Dermis blood vessel endothelial cell (primary cell): ENCODE results near the gene NEU2. TPM values are rescaled to one million over a fixed set of nuclear protein-coding genes. Genes with fewer than 3 reads are reported as not detected.
A peak's percentile ranks its signal among the peaks of the same experiment; 100 is the strongest.
"Not testable (repeated sequence)": the region's sequence is repeated elsewhere in the genome, so short reads cannot be mapped to it uniquely, and the experiment has no call there.

ENCODE experiments used
- DNase-seq: peaks from one replicate; pipeline ENCODE4 v3.0.0; 2010
- total RNA-seq: library from RNA; depleted of rRNA; stranded (reverse); fragments of >200 nt; gene quantifications from 2 replicates; pipeline ENCODE4 v1.2.3, GENCODE V29; 2014

Gene NEU2
- total RNA-seq, 1 donor from 2014 or later: not detected

DNA sequence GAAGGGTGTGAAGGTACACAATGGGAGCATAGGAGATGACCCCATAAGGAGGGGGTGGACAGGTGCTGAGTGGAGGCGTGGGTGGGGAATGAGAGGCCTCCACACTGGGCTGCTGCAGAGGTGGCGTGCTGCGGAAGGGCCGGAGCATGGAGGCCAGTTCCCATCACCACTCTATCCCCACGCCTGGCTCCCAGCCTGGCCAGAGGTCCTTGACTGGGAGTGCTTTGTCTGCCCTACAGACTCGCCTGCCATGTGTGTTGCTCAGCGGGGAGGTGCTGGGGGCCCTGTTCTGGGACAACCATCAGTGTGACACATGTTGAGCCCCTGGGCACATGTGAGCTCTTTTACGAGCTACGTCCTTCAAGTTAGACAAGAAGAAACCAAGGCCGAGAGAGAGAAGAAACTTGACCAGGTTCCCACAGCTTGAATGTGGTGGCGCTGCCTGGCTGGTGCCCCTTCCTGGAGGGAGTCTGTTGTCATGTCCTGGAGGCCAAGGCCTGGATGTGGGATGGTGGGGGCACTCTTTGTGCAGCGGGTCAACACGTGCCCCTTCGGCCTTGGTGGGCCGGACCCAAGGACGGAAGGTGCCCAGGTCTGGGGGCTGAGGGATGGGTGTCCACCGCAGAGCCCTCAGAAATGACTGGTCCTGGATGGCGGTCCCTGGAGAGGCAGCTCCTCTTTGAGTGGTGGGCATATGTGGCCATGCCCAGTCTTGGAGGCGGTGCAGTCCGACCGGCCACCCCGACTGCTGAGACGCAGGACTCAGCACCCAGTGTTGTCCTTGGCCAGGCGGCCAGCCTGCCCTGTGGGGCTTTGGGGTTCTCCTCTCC lies 26.5 kb downstream of the NEU2 start:
- no peak for DNase-seq

DNA sequence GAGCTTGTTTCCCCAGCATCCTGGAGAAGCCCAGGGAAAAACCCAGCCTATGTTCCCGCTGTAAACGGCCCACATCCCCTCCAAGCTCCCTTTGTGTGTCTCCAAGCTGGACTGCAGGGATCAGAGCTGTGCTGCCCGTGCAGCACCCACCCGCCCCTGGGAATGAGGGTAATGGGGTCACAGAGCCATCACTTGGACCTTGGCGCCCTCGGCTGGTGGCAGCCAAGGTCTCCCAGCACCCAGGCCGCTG lies 27.0 kb downstream of the NEU2 start:
- DNase-seq: no peak

DNA sequence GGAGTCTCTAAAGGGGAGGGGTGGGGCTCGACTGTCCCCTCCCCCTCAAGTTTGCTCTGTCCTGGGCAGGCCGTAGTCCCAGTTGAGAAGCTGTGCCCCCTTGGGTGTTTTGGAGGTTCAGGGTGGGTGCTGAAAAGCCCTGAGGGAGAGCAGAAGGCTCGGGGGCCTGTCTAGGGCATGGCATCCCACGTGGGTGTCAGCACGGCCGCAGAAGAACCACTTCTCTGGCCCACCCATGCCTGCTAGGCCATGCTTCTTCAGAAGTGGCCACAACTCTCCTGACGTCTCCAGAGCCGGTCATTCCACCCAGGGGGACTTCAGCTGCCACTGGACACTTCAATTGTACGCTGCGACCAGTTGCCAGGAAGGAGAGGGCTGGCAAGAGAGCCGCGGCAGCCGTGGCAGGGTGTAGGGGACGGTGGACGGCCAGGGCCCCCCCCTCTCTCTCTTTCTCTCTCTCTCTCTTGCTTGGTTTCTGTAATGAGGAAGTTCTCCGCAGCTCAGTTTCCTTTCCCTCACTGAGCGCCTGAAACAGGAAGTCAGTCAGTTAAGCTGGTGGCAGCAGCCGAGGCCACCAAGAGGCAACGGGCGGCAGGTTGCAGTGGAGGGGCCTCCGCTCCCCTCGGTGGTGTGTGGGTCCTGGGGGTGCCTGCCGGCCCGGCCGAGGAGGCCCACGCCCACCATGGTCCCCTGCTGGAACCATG lies 27.5 kb downstream of the NEU2 start, which contains the start of gene INPP5D:
Gene INPP5D (plus strand): TSS at position 546 of the 704 bp plus-strand sequence. CDS start 137 bp downstream, at position 683.
- DNase-seq: peak; percentile 67

DNA sequence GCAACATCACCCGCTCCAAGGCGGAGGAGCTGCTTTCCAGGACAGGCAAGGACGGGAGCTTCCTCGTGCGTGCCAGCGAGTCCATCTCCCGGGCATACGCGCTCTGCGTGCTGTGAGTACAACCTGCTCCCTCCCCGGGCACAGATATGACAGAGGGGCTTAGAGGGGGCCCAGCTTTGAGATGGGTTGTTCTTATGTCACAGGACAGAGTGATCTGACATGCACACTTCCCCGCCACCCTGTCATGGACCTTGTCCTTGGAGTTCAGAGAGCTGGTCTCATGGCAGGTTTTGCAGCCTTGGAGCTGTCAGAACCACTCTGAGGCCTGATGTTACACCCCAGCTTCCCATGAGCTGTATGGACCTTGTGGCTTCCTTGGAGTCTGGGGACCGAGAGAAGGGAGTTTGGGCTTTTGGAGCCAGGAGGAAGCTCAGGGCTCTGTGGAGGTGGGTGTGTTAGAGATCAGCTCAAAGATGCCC lies 28.1 kb downstream of the NEU2 start:
- no peak for DNase-seq

DNA sequence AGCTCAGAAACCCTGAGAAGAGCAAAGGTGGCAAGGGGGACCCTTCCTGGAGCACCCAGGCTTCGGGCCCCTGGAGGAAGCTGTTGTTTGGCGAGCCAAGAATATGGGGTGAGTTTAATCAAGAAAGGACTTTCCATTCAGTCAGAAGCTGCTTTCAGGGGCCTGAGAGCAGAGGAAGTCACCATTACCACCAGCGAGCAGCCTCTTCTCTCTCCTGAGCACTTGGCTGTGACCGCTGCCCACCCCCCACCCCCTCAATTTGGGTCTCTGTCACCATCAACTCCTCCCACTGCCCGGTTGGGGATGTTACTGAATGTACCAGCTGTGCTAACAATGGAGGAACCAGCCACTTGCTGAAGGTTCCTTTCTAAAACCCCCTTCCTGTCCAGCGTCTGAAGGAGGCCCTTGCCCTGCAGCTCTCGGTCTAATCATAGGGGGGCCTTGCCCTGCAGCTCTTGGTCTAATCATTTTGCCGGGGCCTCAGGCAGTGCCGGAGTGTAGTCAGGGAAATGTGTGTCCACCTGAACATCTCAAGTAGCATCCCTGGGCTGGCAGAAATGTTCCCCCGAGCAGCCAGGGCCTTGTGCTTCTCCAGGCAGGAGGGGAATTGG lies 28.6 kb downstream of the NEU2 start:
- DNase-seq: peak; percentile 24

DNA sequence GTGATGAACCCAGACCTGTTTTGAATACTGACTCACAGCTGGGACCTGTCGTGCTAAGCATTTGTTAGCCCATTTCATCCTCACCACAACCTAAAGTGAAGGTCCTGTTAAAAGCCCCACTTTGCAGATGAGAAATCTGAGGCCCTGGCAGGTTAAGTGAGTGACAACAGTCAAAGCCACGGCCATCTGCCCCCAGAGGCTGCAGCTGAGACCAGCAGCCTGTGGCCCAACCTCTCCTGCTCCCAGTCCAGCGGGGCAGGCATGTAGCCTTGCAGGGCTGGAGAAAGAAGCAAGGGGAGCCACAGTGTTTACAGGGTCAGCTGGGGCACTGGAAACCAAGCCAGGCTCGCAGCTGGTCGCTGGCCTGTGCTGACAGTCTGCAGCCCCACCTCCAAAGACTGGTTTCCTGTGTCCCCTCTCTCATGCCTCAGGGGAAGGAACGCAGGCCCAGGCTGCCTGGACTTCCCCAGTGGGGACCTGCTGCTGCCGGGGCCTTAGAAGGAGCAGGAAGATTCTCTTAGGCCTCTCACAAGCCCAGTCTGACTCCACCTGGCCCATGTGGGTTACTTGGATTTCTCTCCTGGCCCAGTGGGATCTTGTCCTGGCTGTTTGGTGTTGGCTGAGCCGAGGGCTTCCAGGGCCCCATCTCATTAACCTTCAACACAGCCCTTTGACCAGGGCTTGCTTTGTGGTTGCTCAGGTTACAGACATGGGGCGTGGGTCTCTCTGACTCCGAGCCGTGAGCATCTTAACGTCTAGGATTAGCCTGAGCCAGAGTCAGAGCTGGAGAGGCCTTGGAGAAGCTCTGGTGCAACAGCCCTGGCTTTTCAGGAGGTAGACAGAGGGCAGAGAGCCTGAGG lies 29.3 kb downstream of the NEU2 start:
- DNase-seq: peak; percentile 57

DNA sequence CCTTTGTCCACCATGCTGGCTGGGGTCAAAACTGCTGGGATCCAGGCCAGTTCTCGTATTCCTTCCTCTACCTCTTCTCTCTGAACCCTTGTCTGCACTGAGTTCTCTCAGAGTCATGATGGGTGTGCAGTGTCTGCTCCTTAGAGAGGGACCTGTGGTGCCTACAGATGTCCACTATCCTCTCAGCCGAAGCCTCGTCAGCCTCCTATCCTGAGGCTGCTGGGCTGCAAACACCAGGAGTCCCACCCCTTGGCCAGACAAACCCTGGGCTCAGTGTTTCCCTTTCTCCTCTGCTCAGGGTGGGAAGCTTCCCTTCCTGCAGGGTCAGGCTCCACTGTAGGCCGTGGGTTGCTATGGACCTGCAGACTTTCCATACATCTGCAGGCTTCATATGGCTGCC lies 30.0 kb downstream of the NEU2 start:
- DNase-seq: no peak

DNA sequence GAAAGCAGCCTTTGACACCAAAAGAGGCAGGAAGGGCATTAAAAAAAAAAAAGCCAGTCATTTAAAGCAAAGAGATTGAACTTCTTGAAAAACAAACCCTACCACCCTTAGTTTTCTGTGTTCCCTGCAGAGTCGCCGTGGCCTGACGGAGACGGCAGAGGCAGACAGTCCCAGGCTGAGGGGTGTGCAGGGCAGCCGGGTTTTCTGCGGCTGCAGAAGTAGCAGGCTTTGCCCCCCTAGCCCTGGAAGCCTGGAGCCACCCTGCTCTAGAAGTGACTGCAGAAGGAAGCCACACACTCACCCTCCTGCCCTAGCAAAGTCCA lies 30.4 kb downstream of the NEU2 start:
- no peak for DNase-seq

DNA sequence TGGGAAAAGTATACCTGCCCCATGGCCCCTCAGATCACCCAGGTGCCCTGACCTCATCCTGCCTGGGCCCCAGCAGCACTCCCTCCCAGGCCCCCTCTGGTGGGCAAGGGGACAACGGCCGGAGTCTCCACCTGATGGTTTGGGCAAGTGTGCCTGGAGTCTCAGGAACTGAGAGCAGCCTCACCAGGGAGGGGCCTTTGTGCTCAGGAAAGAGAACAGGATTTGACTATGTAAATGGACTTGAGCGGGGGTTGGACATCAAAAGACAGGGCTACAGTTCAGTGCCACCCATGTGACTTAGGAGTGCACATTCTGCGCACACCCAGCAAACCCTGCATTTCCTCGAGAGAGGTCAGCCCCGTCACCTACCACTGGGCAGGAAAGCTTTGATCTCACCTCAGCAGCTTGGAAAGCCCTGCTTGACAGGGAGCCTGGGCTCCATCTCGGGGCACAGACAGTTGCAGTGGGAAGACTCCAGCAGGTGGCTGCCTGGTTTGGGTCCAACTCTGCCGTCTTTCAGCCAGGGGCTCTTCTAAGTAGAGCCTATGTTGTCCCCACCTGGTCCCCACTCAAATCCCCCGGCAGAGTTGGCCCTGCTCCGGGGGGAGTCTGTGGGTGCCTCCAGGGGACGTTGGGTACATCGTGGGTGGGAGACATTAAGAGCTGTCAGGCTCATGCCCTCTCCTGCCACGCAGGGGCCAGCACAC lies 30.9 kb downstream of the NEU2 start:
- no peak for DNase-seq

DNA sequence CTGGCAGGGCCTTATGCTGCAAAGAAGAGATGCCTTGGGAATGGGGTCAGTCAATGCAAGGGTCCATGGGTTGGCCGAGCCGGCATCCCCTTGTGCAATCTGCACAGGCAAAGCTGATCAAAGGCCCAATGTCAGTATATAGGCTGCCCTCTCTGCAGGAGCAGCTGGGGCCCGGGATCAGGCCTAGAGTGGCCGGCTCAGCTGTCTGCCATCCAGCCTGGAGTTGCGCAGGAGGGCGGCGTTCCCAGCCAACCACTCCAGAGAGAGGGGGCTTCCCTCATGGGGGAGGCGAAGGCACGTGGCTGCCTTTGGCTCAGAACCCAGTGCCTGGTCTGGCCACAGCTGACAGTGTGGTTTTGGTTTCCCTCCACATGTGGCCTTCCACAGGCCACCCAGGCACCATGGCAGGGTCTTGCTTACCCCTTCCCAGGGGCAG lies 31.5 kb downstream of the NEU2 start:
- no peak for DNase-seq

DNA sequence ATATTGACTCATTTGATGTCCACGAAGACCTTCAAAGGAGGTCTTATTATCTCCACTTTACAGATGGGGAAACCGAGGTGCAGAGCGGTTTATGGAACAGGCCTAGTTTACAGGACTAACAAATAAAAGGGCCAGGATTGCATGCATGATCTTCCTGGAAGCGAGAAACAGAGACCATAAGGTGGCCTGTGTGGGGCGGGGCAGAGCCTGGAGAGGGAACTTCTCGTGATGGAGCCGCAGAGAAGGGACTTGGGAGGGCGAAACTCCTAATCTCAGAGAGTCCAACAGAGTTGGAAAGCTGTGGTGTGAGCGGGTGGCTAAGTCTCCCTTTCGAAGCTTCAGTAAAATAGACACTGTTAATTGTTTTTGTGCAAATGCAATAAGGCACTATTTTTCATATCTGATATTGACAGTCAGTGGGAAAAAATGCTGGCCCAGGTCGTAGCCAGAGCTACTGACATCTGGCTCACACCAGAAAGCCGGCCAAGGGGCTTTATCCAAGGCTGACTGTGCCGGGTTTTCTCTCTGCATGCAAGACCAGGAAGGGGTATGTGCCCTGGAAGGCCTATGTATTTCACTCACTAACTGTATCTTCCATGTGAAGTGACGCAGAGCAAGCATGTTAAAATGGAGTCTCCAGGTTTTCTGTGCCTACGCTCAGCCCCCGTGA lies 32.2 kb downstream of the NEU2 start:
- no peak for DNase-seq

DNA sequence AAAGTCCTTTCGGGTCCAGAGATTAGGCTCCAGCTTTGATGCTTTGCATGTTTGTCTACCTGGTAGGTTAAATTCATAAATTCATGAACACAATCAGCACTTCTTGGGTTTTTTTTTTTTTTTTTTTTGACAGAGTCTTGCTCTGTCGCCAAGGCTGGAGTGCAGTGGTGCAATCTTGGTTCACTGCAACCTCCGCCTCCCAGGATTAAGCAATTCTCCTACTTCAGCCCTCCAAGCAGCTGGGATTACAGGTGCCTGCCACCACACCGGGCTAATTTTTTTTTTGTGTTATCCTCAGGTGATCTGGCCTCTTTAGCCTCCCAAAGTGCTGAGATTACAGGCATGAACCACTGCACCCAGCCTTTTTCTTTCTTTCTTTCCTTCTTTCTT lies 32.7 kb downstream of the NEU2 start:
- DNase-seq: not testable (repeated sequence)

DNA sequence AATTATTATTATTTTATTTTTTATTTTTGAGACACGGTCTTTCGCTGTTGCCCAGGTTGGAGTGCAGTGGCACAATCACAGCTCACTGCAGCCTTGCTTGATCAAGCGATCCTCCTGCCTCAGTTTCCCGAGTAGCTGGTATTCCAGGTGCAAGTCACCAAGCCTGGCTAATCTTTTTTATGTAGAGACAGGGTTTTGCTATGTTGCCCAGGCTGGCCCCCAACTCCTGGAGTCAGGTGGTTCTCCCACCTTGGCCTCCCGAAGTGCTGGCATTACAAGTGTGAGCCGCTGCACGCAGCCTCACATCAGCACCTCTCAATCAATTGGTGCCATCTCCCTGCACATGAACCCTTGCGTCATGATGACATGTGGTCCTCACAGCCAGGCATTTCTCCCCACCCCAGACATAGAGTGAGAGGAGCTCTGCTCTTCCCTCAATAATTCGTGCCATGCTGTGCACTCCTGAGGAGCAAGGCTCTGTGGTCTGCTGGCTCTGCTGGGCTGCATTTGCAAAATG lies 33.5 kb downstream of the NEU2 start:
- DNase-seq: no peak

DNA sequence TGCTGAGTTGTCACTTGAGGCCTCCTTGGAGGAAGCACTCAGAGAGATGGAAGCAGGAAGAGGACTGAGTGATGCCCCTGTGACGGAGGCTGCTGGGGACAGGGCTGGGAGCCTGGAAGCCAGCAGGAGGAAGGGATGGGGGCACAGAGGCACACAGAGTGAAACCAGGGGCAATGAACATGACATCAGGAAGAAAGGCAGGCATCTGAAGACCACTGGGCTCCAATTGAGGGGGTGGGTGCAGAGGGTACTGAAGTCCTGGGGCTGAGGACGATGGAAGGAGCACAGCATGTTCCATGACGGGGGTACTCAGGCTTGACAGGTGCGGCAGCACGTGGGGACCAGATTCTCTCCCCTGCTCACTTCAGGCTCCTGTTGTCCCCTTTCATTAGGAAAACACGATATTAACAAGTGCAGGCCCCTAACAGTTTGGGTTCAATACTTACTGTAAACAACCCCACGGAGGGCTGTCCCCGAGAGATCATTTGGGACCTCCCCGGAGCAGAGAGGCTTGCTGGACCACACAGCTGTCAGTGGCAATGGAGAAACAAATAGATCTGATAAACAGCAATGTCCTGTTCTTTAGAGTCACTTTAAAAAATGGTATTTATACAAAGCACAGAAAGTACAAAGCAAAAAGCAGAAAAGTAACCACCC lies 36.4 kb downstream of the NEU2 start:
- no peak for DNase-seq

DNA sequence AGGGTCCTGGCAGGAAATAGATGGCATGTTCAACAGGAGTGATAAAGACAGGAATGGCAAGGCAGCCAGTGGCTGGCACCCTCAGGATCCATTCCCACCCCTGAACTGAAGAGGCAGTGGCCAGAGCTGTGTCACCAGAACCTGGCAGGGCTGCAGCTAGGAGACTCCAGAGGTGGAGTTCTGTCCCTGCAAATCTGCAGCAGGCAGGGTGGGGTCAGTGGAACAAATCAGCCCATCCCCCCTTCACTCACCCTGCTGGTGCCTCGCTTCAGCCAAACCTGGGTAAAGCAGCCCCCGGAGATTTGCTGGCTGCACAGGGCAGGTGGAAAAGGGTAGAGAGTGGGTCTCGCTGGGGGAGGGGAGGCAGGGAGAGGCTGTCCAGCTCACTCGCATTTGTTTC lies 40.4 kb downstream of the NEU2 start:
- no peak for DNase-seq

DNA sequence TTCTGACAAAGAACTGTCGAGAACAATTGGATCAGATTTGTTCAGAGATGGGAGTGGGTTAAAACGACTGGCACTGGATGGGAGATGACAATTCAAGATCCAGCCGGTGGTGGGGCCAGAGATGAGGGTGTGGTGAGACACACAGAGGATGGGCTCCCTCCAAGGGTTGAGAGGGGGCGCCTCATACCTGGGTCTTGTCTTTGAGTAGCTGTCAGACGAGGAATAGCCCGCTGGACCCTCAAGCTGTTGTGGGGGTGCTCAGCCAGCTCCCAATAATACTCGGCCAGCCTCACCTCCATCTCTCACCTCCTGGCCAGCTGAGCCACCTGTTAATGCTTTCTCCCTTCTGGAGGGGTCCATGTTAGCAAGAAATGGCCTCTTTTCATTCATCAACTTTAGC lies 41.6 kb downstream of the NEU2 start:
- DNase-seq: no peak

DNA sequence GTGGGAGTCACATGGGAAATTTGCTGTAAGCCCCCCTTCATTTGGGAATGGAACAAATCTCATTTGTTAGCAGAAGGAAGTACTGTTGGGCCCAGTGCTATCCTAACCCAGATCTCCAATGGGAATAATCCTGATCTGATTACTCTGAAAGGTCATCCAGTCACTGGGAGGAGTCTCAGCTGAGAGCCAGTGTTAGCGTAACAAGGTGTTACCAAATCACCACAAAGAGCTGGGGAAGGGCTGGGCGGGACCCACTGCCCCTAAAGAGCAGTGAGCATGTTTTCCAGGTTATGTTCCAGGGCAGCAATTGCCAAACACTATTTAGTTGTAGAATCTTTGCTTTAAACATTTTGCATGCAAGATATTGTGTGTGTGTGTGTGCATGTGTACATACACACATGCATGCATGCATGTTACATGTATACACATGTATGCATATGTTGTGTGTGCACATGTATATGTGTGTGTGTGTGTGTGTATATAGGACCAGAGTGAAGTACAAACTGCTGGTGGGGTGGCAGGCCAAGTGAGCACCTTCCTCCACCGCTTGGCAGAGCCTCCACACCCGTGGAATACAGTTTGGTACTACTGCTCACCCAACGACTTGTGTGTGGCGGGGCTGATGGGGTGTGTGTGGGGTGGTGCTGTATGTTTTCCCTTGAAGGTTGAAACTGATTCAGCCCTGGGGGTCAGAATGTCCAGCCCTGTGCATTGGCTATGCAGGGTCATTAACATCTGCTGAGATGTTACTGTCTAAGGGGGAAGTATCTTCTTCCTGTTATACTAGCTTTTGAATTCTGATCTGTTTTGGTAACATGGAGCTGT lies 42.9 kb downstream of the NEU2 start:
- no peak for DNase-seq

DNA sequence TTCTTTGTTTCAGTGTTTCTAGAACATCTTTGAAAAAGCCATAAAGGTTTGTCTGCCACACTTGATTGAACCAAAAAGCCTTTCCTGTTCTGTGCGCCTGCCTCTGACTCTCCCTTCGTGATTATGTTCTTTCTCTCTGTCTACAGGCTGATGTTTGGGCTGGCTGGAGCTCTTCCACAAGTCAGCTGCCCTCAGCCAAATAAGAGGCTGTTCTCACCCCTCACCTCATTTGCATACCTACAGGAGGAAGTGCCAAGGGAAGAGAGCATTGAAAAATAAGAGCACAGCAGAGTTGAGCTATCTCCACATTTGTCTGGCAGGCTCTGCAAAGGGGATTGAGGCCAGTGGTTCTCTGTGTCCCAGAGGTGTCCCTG lies 43.5 kb downstream of the NEU2 start:
- DNase-seq: peak; percentile 26

DNA sequence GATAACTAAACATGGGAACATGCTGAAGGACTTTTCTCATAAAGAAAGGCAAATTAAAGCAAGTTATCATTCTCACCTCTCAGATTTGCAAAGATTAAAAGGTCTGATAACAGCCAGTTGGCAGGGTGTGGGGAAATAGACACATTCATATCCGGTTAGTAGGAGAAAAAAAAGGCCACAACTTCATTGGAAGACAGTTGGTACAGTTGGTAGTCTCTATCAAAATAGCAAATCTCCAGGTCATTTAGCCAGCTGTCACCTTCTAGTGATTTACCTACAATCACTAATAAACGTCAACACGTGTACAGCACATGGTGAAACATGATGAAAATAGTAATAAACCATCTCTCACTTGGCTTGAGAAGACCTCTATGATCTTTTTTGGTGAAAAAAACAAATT lies 44.3 kb downstream of the NEU2 start:
- DNase-seq: peak; percentile 48

DNA sequence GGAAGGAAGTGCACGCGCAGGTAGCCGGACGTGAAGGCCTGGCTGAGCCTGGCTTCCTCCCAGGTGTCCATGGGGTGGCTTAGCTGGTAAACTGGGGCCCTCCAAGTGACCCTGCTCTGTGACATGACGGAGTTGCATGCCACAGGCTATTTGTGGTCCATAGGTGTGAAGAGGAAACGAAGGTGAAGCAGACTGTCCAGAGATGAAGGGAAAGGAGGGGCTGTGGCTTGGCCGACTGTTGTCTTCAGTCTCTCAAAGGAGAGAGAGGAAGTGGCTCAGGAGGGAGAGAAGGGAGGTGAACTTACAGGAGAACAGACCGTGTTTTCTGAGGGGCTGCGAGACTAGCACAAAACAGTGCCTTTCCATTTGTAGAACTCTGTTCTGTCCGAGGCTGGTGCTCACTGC lies 47.0 kb downstream of the NEU2 start:
- DNase-seq: no peak
